H1 (cell line): Measurements from ENCODE around the gene KCNJ2. TPM values are rescaled to one million over a fixed set of nuclear protein-coding genes. Genes with fewer than 3 reads are reported as not detected.

ENCODE experiments used
- CTCF ChIA-PET: fragments of 300-600 bp; sonication (Branson Sonifier 250); formaldehyde crosslinking; loops from one replicate; lab custom pipeline; 2021; ENCODE audit not compliant: partially characterized antibody; lab: Charles Lee
- POLR2A ChIA-PET: fragments of 300-600 bp; sonication (Branson Sonifier 250); formaldehyde crosslinking; loops from one replicate; lab custom pipeline; 2021; ENCODE audit warnings: inconsistent platforms; ENCODE audit not compliant: partially characterized antibody; lab: Charles Lee
- DNase-seq, 2 experiments: peaks; one replicate each; pipeline versions ENCODE4 v3.0.0 to v3.0.0-alpha.2; 2010 to 2022; ENCODE audit warnings: low spot score in 2 of 2, low read depth in 1 of 2, mixed read lengths in 1 of 2
- FAIRE-seq: peaks from 2 replicates; lab custom pipeline; 2011; peaks lifted over from hg19 to GRCh38; lab: Jason Lieb, UNC
- H2AFZ ChIP-seq: 2 replicates; pipeline ENCODE4 v1.8.1; 2012; ENCODE audit warnings: low read length, inconsistent platforms
- H2AK5ac ChIP-seq: 2 replicates; pipeline ENCODE4 v1.6.1; 2013; ENCODE audit warnings: low read depth, low read length
- H2BK120ac ChIP-seq: replicated peaks from 2 replicates; pipeline ENCODE3; 2013; ENCODE audit warnings: low read depth, low read length, inconsistent platforms
- H2BK12ac ChIP-seq: 2 replicates; pipeline ENCODE4 v1.6.1; 2013; ENCODE audit warnings: low read depth, low read length
- H2BK15ac ChIP-seq: 2 replicates; pipeline ENCODE4 v1.6.1; 2013; ENCODE audit warnings: low read length
- H2BK20ac ChIP-seq: 2 replicates; pipeline ENCODE4 v1.6.1; 2013; ENCODE audit warnings: low read length
- H2BK5ac ChIP-seq: 2 replicates; pipeline ENCODE4 v1.6.1; 2013; ENCODE audit warnings: low read depth, low read length
- H3K14ac ChIP-seq: 2 replicates; pipeline ENCODE4 v1.6.1; 2013; ENCODE audit warnings: inconsistent platforms; ENCODE audit not compliant: insufficient read length
- H3K18ac ChIP-seq: 2 replicates; pipeline ENCODE4 v1.6.1; 2013; ENCODE audit warnings: low read length; ENCODE audit errors: extremely low read depth
- H3K23ac ChIP-seq: 2 replicates; pipeline ENCODE4 v1.6.1; 2013; ENCODE audit warnings: inconsistent platforms; ENCODE audit not compliant: insufficient read length
- H3K23me2 ChIP-seq: 2 replicates; pipeline ENCODE4 v1.6.1; 2013; ENCODE audit warnings: low read depth, low read length
- H3K27ac ChIP-seq: 2 replicates; pipeline ENCODE4 v1.6.1; 2011; ENCODE audit warnings: low read depth, low read length, inconsistent platforms
- H3K27me3 ChIP-seq, 4 experiments: replicated peaks in 1 of 4; 1 replicate in 1 of 4; 2 replicates in 3 of 4; pipeline versions ENCODE4 v1.6.1 to v1.8.1; 2011 to 2013; ENCODE audit warnings: low read length in 3 of 4, mild to moderate bottlenecking in 3 of 4, inconsistent platforms in 2 of 4, mixed read lengths in 2 of 4, moderate library complexity in 1 of 4; ENCODE audit not compliant: control insufficient read depth in 3 of 4, insufficient read depth in 3 of 4; ENCODE audit errors: extremely low read depth in 1 of 4
- H3K36me3 ChIP-seq, 4 experiments: 2 replicates each; pipeline versions ENCODE4 v1.6.1 to v1.8.1; 2011 to 2013; ENCODE audit warnings: mild to moderate bottlenecking in 4 of 4, low read length in 3 of 4, moderate library complexity in 2 of 4, control low read depth in 1 of 4, inconsistent platforms in 1 of 4; ENCODE audit not compliant: insufficient read depth in 4 of 4, control insufficient read depth in 2 of 4
- H3K4ac ChIP-seq: replicated peaks from 2 replicates; pipeline ENCODE3; 2013; ENCODE audit warnings: low read length, low read depth, mixed read lengths, inconsistent platforms; ENCODE audit not compliant: insufficient read length
- H3K4me1 ChIP-seq, 4 experiments: replicated peaks in 1 of 4; 1 replicate in 1 of 4; 2 replicates in 3 of 4; pipeline versions ENCODE4 v1.6.1 to v1.8.1; 2011 to 2013; ENCODE audit warnings: low read length in 3 of 4, inconsistent platforms in 2 of 4, mixed read lengths in 1 of 4; ENCODE audit not compliant: insufficient read depth in 4 of 4, control insufficient read depth in 3 of 4
- H3K4me2 ChIP-seq, 2 experiments: 2 replicates each; pipeline versions ENCODE4 v1.6.1 to v1.8.1; 2011 to 2013; ENCODE audit warnings: low read depth in 2 of 2, low read length in 2 of 2, control low read depth in 1 of 2, inconsistent platforms in 1 of 2, mild to moderate bottlenecking in 1 of 2; ENCODE audit not compliant: insufficient read depth in 1 of 2
- H3K4me3 ChIP-seq, 4 experiments: fragments of 200-600, 300-600 bp in 1 of 4; sonication (generic), shearing (Covaris generic), sonication (Bioruptor Twin) in 1 of 4; 2 replicates each; pipeline versions ENCODE4 v1.5.1 to v1.8.1; 2011 to 2016; ENCODE audit warnings: low read length in 4 of 4, low read depth in 3 of 4, control low read depth in 2 of 4, inconsistent platforms in 2 of 4, mild to moderate bottlenecking in 2 of 4, mixed read lengths in 1 of 4, moderate library complexity in 1 of 4; ENCODE audit not compliant: insufficient read depth in 2 of 4; ENCODE audit errors: extremely low read depth in 1 of 4
- H3K56ac ChIP-seq: replicated peaks from 2 replicates; pipeline ENCODE3; 2013; ENCODE audit warnings: low read depth, mild to moderate bottlenecking, mixed read lengths, low read length, inconsistent platforms; ENCODE audit not compliant: insufficient read length
- H3K79me1 ChIP-seq: 2 replicates; pipeline ENCODE4 v1.6.1; 2013; ENCODE audit warnings: low read depth, low read length, control low read depth
- H3K79me2 ChIP-seq, 2 experiments: 2 replicates each; pipeline versions ENCODE4 v1.6.1 to v1.8.1; 2012 to 2013; ENCODE audit warnings: low read length in 2 of 2, mild to moderate bottlenecking in 2 of 2, inconsistent platforms in 1 of 2; ENCODE audit not compliant: insufficient read depth in 2 of 2, control insufficient read depth in 1 of 2
- H3K9ac ChIP-seq, 4 experiments: replicated peaks in 1 of 4; 1 replicate in 1 of 4; 2 replicates in 3 of 4; pipeline versions ENCODE4 v1.6.1 to v1.8.1; 2011 to 2013; ENCODE audit warnings: low read depth in 3 of 4, low read length in 3 of 4, control low read depth in 2 of 4, mild to moderate bottlenecking in 2 of 4, moderate library complexity in 2 of 4, inconsistent platforms in 1 of 4; ENCODE audit errors: extremely low read depth in 1 of 4
- H3K9me3 ChIP-seq, 2 experiments: 2 replicates each; pipeline versions ENCODE4 v1.6.1 to v1.8.1; 2012 to 2013; ENCODE audit warnings: mild to moderate bottlenecking in 2 of 2, moderate library complexity in 2 of 2, control low read depth in 1 of 2, inconsistent platforms in 1 of 2, low read depth in 1 of 2, low read length in 1 of 2, mixed read lengths in 1 of 2; ENCODE audit not compliant: insufficient read depth in 2 of 2
- H4K20me1 ChIP-seq, 2 experiments: replicated peaks in 1 of 2; 2 replicates each; pipeline versions ENCODE3 to v1.8.1; 2011 to 2013; ENCODE audit warnings: inconsistent platforms in 2 of 2, low read length in 2 of 2, mild to moderate bottlenecking in 1 of 2; ENCODE audit not compliant: insufficient read depth in 2 of 2, control insufficient read depth in 1 of 2
- H4K5ac ChIP-seq: 2 replicates; pipeline ENCODE4 v1.6.1; 2013; ENCODE audit warnings: low read length, low read depth, mixed read lengths, inconsistent platforms; ENCODE audit not compliant: insufficient read length
- H4K8ac ChIP-seq: 2 replicates; pipeline ENCODE4 v1.8.0; 2013; ENCODE audit warnings: mild to moderate bottlenecking, moderate library complexity, low read length, inconsistent platforms; ENCODE audit not compliant: insufficient read depth; ENCODE audit errors: extremely low read depth
- H4K91ac ChIP-seq: replicated peaks from 2 replicates; pipeline ENCODE3; 2013; ENCODE audit warnings: low read length, mixed read lengths, inconsistent platforms; ENCODE audit not compliant: insufficient read length
- BCL11A ChIP-seq, 2 experiments: IDR thresholded peaks; one replicate each; pipeline ENCODE4 v1.6.1; 2011; ENCODE audit warnings: low read depth in 2 of 2, low read length in 2 of 2, mild to moderate bottlenecking in 2 of 2
- JUND ChIP-seq: IDR thresholded peaks from 2 replicates; pipeline ENCODE4 v1.6.1; 2011; ENCODE audit warnings: mild to moderate bottlenecking, improper control_type of control experiment, low read length
- TAF1 ChIP-seq: IDR thresholded peaks from 2 replicates; pipeline ENCODE4 v1.6.1; 2011; ENCODE audit warnings: mild to moderate bottlenecking, low read depth, low read length
- USF2 ChIP-seq: IDR thresholded peaks from 2 replicates; pipeline ENCODE4 v1.6.1; 2011; ENCODE audit warnings: low read length, improper control_type of control experiment
- WGBS, 2 experiments: shearing (Covaris generic) in 1 of 2; methylation state at CpG; one replicate each; pipeline versions ENCODE4 v1.1.6 to v1.1.7; 2013 to 2015; ENCODE audit warnings: low lambda C conversion rate in 2 of 2, mixed read lengths in 2 of 2, inconsistent platforms in 1 of 2, low coverage in 1 of 2, missing lambda C conversion rate in 1 of 2; ENCODE audit not compliant: insufficient replicate concordance in 2 of 2, insufficient coverage in 1 of 2, insufficient read length in 1 of 2; ENCODE audit errors: extremely low coverage in 1 of 2, missing lambda C conversion rate in 1 of 2; 5-methylcytosine and 5-hydroxymethylcytosine counted together
- polyA plus RNA-seq, 7 experiments: library from polyadenylated mRNA; depleted of rRNA in 3 of 7; stranded (reverse) in 5 of 7; unstranded in 2 of 7; fragments of >200 nt in 5 of 7; fragments of 200-250 nt in 2 of 7; gene quantifications; 1 replicate in 5 of 7; 2 replicates in 1 of 7; 4 replicates in 1 of 7; pipeline versions ENCODE4 v1.2.1 to v1.2.3, GENCODE V29; 2011 to 2013; ENCODE audit warnings: missing spikeins in 2 of 7, mixed read lengths in 2 of 7
- total RNA-seq: library from RNA; stranded (reverse); fragmentation: NEBNext Ultra II Directional; extraction: Animal tissue kit (Norgen Biotek cat#: 25700); gene quantifications from 2 replicates; pipeline ENCODE4 v1.2.1, GENCODE V29; 2021

The KCNJ2 gene
- total and polyA plus RNA-seq, 2 of the 8 experiments (the other 6 are each of a cell fraction or from before 2014, with no cell fraction given) = 0.23 to 0.76 TPM

GRCh38 chr17:70119545-70119944 lies 49.8 kb upstream of the KCNJ2 start:
- Histone ChIP-seq H4K91ac (no peak overlapping the region), H3K23ac (no peak overlapping the region), H3K4ac (no peak overlapping the region), H2BK12ac (no peak overlapping the region; the same call in 1 of the 2 replicates), H4K20me1 (no peaks in the 10 kb centered on the region), H3K23me2 (no peaks in the 10 kb centered on the region), H2AFZ (no peak overlapping the region), H2BK120ac (no peak overlapping the region), H4K5ac (no peak overlapping the region), H3K9ac (no peak overlapping the region), H3K14ac (no peak overlapping the region), H2BK15ac (no peak overlapping the region), H3K79me2 (no peaks in the 10 kb centered on the region), H3K27me3 (no peaks in the 10 kb centered on the region), H2BK5ac (no peak overlapping the region), H3K4me1 (no peaks in the 10 kb centered on the region), H3K4me2 (peak overlapping the region in 1 of 2 experiments; percentile 13; a peak in 1 of 4 replicates), H3K9me3 (peaks cover 10 to 12% of the 10 kb centered on the region in 2 experiments; a peak in 2 of 4 replicates), H4K8ac (no peak overlapping the region), H2BK20ac (0 out of 2 replicates have a peak overlapping the region, but pooled peaks have one; percentile 21), H3K56ac (no peak overlapping the region), H2AK5ac (no peak overlapping the region), H3K18ac (no peak overlapping the region; the same call in 1 of the 2 replicates), H3K27ac (no peak overlapping the region), H3K4me3 (no peak overlapping the region), H3K36me3 (no peaks in the 10 kb centered on the region), H3K79me1 (no peaks in the 10 kb centered on the region)
- ChIA-PET POLR2A (no interaction called here), CTCF (interaction anchor here (1.0 kb wide), 1 partner anchor 25 kb away, joined by 3 read pairs; no protein-coding TSS in a partner anchor)
- DNase-seq = no peak
- no peak for FAIRE-seq
- no peak for TF ChIP-seq USF2
- no peak for TF ChIP-seq JUND
- no peak for TF ChIP-seq BCL11A (IDR thresholded peaks at IDR 0.05; ENCODE audit: low read depth in 2 of 2, low read length in 2 of 2)
- no peak for TF ChIP-seq TAF1
- 94% methylated on average over 1 of the region's 1 CpG; no CpG with 5 or more reads in 1 of the 2 experiments for WGBS, 2 experiments
